Mesothelial cell of epicardium (in vitro differentiated cells): ENCODE measurements around the gene HARS1. TPM values are rescaled to one million over a fixed set of nuclear protein-coding genes. Genes with fewer than 3 reads are reported as not detected.
"Not testable (repeated sequence)": the region's sequence is repeated elsewhere in the genome, so short reads cannot be mapped to it uniquely, and the experiment has no call there.

ENCODE experiments used
- DNase-seq, 2 experiments: peaks; one replicate each; pipeline ENCODE4 v3.0.0; 2021; ENCODE audit warnings: low spot score in 2 of 2; ENCODE audit not compliant: unreplicated experiment in 2 of 2
- H3K27ac Mint-ChIP-seq: 2 replicates; pipeline ENCODE4 v1.8.0; 2021; ENCODE audit warnings: mixed read lengths
- H3K27me3 Mint-ChIP-seq: 2 replicates; pipeline ENCODE4 v1.8.0; 2021; ENCODE audit warnings: low read depth, mixed read lengths
- H3K36me3 Mint-ChIP-seq: 2 replicates; pipeline ENCODE4 v1.8.0; 2021; ENCODE audit warnings: mixed read lengths
- H3K4me1 Mint-ChIP-seq: 2 replicates; pipeline ENCODE4 v1.8.0; 2021; ENCODE audit warnings: mixed read lengths
- H3K4me3 Mint-ChIP-seq: 2 replicates; pipeline ENCODE4 v1.8.0; 2021; ENCODE audit warnings: mild to moderate bottlenecking, moderate library complexity, mixed read lengths
- H3K9me3 Mint-ChIP-seq: 2 replicates; pipeline ENCODE4 v1.8.0; 2021; ENCODE audit warnings: mixed read lengths
- total RNA-seq: library from RNA; stranded (reverse); gene quantifications from 3 replicates; pipeline ENCODE4 v1.2.1, GENCODE V29; 2021
- TF ChIP-seq, protein P1 (sequence below): fragments of 200-600 bp; sonication (generic); IDR thresholded peaks from one replicate; pipeline ENCODE4 v1.5.0; 2021; ENCODE audit warnings: antibody characterized with exemption; ENCODE audit not compliant: unreplicated experiment

Gene HARS1
- total RNA-seq, 1 donor from 2014 or later, result 76.9 TPM

DNA sequence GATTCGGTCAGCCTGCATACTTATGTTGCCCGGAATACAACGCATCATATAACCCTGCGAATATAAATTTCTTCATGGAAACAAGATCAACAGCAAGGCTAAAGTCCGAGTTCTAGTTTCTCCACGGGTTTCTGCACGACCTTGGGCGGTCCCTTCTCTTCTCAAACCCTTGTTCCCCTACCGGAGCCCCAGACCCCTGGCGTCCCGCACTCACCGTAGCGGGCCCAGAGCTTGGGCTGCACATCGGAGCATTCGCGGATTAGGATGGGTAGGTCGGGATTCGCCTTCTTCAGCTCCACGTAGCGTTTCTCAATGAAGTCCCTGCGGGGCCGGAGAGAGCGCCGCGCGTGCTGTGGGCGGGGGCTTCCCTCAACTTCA is 44.1 kb downstream of the HARS1 start:
- no peaks in the 10 kb centered on the region for H3K9me3 Mint-ChIP-seq
- peak overlapping the region; percentile 97 for H3K4me3 Mint-ChIP-seq
- DNase-seq, result no peak
- H3K27ac Mint-ChIP-seq, result peak overlapping the region; percentile 41
- H3K27me3 Mint-ChIP-seq, result no peaks in the 10 kb centered on the region
- TF ChIP-seq, protein P1, sequence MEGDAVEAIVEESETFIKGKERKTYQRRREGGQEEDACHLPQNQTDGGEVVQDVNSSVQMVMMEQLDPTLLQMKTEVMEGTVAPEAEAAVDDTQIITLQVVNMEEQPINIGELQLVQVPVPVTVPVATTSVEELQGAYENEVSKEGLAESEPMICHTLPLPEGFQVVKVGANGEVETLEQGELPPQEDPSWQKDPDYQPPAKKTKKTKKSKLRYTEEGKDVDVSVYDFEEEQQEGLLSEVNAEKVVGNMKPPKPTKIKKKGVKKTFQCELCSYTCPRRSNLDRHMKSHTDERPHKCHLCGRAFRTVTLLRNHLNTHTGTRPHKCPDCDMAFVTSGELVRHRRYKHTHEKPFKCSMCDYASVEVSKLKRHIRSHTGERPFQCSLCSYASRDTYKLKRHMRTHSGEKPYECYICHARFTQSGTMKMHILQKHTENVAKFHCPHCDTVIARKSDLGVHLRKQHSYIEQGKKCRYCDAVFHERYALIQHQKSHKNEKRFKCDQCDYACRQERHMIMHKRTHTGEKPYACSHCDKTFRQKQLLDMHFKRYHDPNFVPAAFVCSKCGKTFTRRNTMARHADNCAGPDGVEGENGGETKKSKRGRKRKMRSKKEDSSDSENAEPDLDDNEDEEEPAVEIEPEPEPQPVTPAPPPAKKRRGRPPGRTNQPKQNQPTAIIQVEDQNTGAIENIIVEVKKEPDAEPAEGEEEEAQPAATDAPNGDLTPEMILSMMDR, result no peak
- peaks cover 14% of the 10 kb centered on the region for H3K36me3 Mint-ChIP-seq
- H3K4me1 Mint-ChIP-seq, result peaks cover 20% of the 10 kb centered on the region

DNA sequence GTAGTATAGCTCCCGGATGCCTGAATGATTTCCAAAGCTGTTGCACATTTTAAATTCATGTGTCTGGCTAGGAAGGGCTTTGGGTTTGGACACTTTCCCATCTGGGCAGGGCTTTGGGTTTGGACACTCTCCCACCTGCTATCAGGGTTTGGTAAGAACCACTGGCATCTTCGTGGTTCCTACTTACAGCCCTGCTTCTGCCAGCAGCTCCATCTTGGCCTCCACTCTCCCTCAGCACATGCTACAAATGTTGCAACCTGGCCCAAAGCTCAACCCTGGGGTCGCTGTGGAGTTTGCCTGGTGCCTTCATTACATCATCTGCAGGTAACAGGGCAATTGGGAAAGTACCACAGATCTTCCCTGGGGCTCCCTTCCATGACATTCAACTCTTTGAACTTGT is 48.5 kb downstream of the HARS1 start:
- DNase-seq, result no peak
- no peak overlapping the region for H3K4me3 Mint-ChIP-seq
- peaks cover 26% of the 10 kb centered on the region for H3K4me1 Mint-ChIP-seq
- peaks cover 2% of the 10 kb centered on the region for H3K9me3 Mint-ChIP-seq
- H3K27me3 Mint-ChIP-seq, result no peaks in the 10 kb centered on the region
- H3K36me3 Mint-ChIP-seq, result no peaks in the 10 kb centered on the region
- H3K27ac Mint-ChIP-seq, result no peak overlapping the region
- TF ChIP-seq, protein P1, result no peak

DNA sequence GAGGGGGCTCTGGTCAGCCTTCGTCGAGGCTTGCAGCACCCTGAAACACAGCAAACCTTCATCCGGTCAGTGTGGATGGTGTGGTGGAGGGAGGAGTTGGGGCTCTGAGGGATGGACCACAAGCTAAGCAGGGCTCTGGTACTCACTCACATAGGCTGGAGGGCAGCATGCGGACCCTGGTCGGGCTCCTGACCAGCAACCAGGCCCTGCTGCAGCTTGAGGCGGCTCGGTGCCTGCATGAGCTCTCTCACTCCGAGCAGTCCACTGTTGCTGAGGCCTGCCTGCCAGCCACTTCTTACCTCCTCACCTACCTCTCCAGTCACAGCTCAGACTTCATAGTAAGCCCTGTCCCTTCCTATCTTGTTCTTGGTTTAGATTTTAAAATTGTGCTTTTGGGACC is 49.5 kb downstream of the HARS1 start:
- no peak overlapping the region for H3K4me3 Mint-ChIP-seq
- DNase-seq, result no peak
- TF ChIP-seq, protein P1, result no peak
- peaks cover 23% of the 10 kb centered on the region for H3K4me1 Mint-ChIP-seq
- peaks cover 2% of the 10 kb centered on the region for H3K9me3 Mint-ChIP-seq
- H3K36me3 Mint-ChIP-seq, result no peaks in the 10 kb centered on the region
- no peak overlapping the region for H3K27ac Mint-ChIP-seq
- no peaks in the 10 kb centered on the region for H3K27me3 Mint-ChIP-seq

DNA sequence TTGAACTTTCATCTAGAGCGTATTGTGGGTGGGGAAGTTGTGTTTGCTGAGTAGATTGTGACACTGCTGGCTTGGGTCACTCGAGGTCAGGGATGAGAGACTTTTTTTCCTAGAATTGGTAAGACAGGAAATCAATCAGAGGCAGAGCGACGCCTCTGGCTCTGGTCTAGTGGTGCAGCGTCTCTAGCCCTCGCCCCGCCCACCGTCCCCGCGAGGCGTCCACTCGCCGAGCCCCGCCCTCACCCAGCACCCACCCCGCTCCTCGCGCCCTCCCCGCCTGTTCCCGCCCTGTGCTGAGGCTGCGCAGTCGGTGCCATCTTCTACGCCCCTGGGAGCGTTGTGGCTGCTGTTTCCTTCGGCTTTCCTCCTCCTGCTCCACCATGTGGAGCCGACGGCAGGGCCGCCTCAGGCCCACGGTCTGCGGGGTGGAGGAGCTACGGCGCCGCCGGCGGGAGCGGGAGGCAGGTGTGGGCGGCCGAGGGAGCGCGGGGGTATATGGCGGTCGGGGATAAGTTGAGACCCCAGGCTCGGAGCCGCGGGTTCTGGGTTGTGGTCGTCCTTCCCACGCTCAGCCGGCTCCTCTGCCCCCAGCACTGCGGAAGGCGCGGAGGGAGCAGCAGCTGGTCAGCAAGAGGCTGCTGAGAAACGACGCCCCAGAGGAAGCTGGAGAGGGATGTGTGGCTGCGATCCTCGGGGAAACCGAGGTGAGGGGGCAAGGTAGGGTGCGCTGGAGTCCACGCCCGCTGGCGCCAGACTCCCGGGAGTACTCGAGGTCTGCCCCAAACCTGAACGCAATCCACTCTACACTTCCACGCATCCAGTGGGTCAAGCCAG is 51.8 kb downstream of the HARS1 start, which contains the start of gene TMCO6:
TSS of gene TMCO6 (plus strand) at position 304 of the 834 bp plus-strand sequence. CDS start at position 381, 77 bp downstream.
- H3K27me3 Mint-ChIP-seq, result no peaks in the 10 kb centered on the region
- H3K4me3 Mint-ChIP-seq, result peak within 1 kb of the TSS; percentile 74
- H3K9me3 Mint-ChIP-seq, result peaks cover 2% of the 10 kb centered on the region
- TF ChIP-seq, protein P1, result no peak
- peak; percentile 95 to 97 for DNase-seq
- H3K27ac Mint-ChIP-seq, result peak within 1 kb of the TSS; percentile 76
- H3K4me1 Mint-ChIP-seq, result peaks cover 15% of the 10 kb centered on the region
- H3K36me3 Mint-ChIP-seq, result no peaks in the 10 kb centered on the region

DNA sequence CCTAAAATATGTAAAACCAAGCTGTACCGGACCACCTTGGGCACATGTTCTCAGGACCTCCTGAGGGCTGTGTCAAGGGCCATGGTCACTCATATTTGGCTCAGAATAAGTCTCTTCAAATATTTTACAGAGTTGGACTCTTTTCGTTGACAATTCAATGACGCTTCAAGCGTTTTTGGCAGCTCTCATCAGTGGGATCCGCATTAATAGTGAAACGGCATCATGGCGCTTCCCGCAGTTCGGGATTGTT is 52.3 kb downstream of the HARS1 start:
- DNase-seq, H3K27me3 Mint-ChIP-seq: not testable (repeated sequence)
- peaks cover 15% of the 10 kb centered on the region for H3K4me1 Mint-ChIP-seq

DNA sequence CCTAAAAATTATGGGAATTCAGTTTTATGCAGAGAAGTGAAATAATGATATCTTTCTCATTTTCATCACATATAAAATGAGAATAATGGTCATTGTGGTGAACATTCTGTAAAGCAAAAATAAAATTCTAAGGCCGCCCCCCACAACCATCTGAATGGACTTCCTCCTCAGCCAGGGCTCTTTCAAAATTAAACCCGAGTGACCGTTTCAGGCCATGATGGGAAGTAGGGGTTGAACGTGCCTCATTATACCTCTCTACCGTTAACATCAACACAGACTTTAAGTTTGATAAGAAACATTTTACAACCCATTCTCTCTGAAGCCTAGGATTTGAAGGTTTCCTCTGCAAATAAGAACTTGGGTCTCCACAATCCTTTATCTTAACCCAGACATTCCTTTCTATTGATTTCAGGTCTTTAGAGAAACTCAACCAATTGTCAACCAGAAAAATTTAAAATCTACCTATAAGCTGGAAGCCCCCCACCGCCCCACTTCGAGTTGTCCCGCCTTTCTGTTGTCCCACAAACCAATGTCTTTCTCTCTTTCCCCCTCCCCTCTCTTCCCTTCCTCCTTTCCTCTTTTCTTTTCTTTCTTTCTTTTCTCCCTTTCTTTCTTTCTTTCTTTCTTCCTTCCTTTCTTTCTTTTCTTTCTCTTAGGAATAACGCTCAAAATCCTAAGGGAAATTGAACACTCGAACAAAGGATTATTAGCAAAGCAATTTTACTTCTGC is 53.6 kb downstream of the HARS1 start:
- TF ChIP-seq, protein P1, result no peak
- no peak overlapping the region for H3K4me3 Mint-ChIP-seq
- no peaks in the 10 kb centered on the region for H3K36me3 Mint-ChIP-seq
- peak overlapping the region; percentile 54 for H3K27ac Mint-ChIP-seq
- H3K9me3 Mint-ChIP-seq, result peaks cover 2% of the 10 kb centered on the region
- H3K27me3 Mint-ChIP-seq, result no peaks in the 10 kb centered on the region
- no peak for DNase-seq
- H3K4me1 Mint-ChIP-seq, result peaks cover 15% of the 10 kb centered on the region

More for the DNA sequence above, 52.3 kb downstream of the HARS1 start:
- Mint-ChIP-seq H3K27ac (peak overlapping the region; percentile 63), H3K4me3 (peak overlapping the region; percentile 74)
- not testable (repeated sequence) for H3K36me3 Mint-ChIP-seq, H3K9me3 Mint-ChIP-seq
